ENCODE data around the gene DUSP21. TPM values are rescaled to one million over a fixed set of nuclear protein-coding genes. Genes with fewer than 3 reads are reported as not detected.
A peak's percentile ranks its signal among the peaks of the same experiment; 100 is the strongest.

DUSP21 gene
- polyA plus RNA-seq, 1 of the 3 experiments (the other 2 are of a cell fraction) = not detected

DNA sequence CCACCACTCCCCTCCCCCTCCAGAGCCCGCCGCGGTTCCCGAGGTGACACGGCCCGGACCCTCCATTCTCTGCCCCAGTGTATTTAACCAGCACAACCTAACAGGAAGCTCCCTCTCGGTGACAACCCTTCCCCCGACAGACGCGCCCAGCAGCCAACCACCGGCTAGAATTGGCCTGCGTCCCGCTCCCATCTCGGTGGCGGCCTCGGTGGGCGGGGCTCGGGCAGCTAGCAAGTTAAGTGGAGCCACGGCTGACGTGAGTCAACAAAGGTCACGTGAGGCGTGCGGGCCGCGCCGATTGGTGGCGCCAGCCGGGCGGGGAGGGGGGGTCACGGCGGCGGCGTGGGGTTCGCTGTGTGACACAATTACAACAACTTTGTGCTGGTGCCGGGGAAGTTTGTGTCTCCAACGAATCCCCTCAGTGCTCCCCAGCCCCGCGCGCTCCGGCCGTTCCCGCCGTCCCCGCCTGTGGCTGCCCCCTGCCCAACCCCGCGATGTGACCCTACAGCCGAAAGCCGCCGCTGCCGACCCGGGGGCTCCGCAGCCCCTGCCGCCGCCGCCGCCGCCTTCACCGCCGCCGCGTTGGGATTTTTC, 29.1 kb downstream of the DUSP21 start, which contains the start of gene KDM6A:
KDM6A (plus strand) TSS at position 368 of the 594 bp plus-strand sequence. CDS start 364 bp downstream, outside the sequence.
- POLR2A ChIA-PET = interaction anchor here (0.7 to 0.8 kb wide), 2 partner anchors 198 to 333 kb away, joined by 3 read pairs; no protein-coding TSS in a partner anchor
- 0% methylated on average over 3 of the region's 61 CpGs for WGBS (ENCODE audit: low lambda C conversion rate)
- DNase-seq = peak; percentile 98
- no peaks in the 10 kb centered on the region for H3K9me3 ChIP-seq
- peak within 1 kb of the TSS; percentile 87 to 92 for H3K4me3 ChIP-seq (ENCODE audit: low read depth in 2 of 2, low read length in 1 of 2)
- H3K27ac ChIP-seq (ENCODE audit: low read depth in 2 of 2, low read length in 1 of 2) = peak within 1 kb of the TSS; percentile 90 to 94
- peaks cover 65% of the 10 kb centered on the region for H3K79me2 ChIP-seq (ENCODE audit: insufficient read depth)
- peak within 1 kb of the TSS; percentile 81 for H2AFZ ChIP-seq (ENCODE audit: low read depth)
- peaks cover 0 to 4% of the 10 kb centered on the region in 2 experiments; a peak in 3 of 4 replicates for H3K4me1 ChIP-seq (ENCODE audit: control insufficient read depth in 1 of 2, insufficient read depth in 2 of 2, low read depth in 1 of 2, low read length in 1 of 2)
- H3K9me2 ChIP-seq = no peaks in the 10 kb centered on the region
- H3F3A ChIP-seq (replicated peaks; ENCODE audit: insufficient read depth) = peaks cover 10% of the 10 kb centered on the region
- CTCF ChIA-PET = interaction anchor here (0.7 kb wide), 1 partner anchor 140 kb away, joined by 3 read pairs; no protein-coding TSS in a partner anchor
- peaks cover 16% of the 10 kb centered on the region for H4K20me1 ChIP-seq (ENCODE audit: insufficient read depth)
- H3K4me2 ChIP-seq = peak within 1 kb of the TSS; percentile 84
- peaks cover 0 to 3% of the 10 kb centered on the region in 2 experiments for H3K36me3 ChIP-seq (replicated peaks in 1 of 2; ENCODE audit: control insufficient read depth in 1 of 2, insufficient read depth in 2 of 2, low read length in 1 of 2)
- H3K9ac ChIP-seq = peak within 1 kb of the TSS; percentile 96
- no peaks in the 10 kb centered on the region for H3K27me3 ChIP-seq (ENCODE audit: insufficient read depth)
- no peak for TF ChIP-seq EZH2phosphoT487 (IDR thresholded peaks at IDR 0.05; ENCODE audit: borderline replicate concordance, low read depth)
- no peak for TF ChIP-seq SMC3 (IDR thresholded peaks at IDR 0.05; ENCODE audit: low read depth, low read length)
- TF ChIP-seq MEF2A (IDR thresholded peaks at IDR 0.05; ENCODE audit: borderline replicate concordance, low read depth) = no peak
- TF ChIP-seq GABPA (IDR thresholded peaks at IDR 0.05; ENCODE audit: low read depth) = peak; percentile 76
- no peak for TF ChIP-seq RAD21 (IDR thresholded peaks at IDR 0.05; ENCODE audit: low read length)
- TF ChIP-seq, protein P1, sequence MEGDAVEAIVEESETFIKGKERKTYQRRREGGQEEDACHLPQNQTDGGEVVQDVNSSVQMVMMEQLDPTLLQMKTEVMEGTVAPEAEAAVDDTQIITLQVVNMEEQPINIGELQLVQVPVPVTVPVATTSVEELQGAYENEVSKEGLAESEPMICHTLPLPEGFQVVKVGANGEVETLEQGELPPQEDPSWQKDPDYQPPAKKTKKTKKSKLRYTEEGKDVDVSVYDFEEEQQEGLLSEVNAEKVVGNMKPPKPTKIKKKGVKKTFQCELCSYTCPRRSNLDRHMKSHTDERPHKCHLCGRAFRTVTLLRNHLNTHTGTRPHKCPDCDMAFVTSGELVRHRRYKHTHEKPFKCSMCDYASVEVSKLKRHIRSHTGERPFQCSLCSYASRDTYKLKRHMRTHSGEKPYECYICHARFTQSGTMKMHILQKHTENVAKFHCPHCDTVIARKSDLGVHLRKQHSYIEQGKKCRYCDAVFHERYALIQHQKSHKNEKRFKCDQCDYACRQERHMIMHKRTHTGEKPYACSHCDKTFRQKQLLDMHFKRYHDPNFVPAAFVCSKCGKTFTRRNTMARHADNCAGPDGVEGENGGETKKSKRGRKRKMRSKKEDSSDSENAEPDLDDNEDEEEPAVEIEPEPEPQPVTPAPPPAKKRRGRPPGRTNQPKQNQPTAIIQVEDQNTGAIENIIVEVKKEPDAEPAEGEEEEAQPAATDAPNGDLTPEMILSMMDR (IDR thresholded peaks at IDR 0.05) = no peak
- TF ChIP-seq RFX5 (IDR thresholded peaks at IDR 0.05; ENCODE audit: low read length) = peak; percentile 47; the same call in 1 of the 2 replicates
- TF ChIP-seq TEAD4 (IDR thresholded peaks at IDR 0.05; ENCODE audit: borderline replicate concordance, insufficient read depth) = no peak
- TF ChIP-seq, protein P2, sequence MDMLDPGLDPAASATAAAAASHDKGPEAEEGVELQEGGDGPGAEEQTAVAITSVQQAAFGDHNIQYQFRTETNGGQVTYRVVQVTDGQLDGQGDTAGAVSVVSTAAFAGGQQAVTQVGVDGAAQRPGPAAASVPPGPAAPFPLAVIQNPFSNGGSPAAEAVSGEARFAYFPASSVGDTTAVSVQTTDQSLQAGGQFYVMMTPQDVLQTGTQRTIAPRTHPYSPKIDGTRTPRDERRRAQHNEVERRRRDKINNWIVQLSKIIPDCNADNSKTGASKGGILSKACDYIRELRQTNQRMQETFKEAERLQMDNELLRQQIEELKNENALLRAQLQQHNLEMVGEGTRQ (IDR thresholded peaks at IDR 0.05; ENCODE audit: borderline replicate concordance, low read depth, low read length) = peak; percentile 88
- TF ChIP-seq YY1 (IDR thresholded peaks at IDR 0.05; ENCODE audit: low read depth) = no peak
- TF ChIP-seq, protein P3, sequence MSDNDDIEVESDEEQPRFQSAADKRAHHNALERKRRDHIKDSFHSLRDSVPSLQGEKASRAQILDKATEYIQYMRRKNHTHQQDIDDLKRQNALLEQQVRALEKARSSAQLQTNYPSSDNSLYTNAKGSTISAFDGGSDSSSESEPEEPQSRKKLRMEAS (IDR thresholded peaks at IDR 0.05; ENCODE audit: low read depth) = peak; percentile 54; the same call in 1 of the 2 replicates
- peak; percentile 63 for TF ChIP-seq MXI1 (IDR thresholded peaks at IDR 0.05; ENCODE audit: low read depth, low read length)
- 0 out of 2 replicates have a peak, but pooled peaks have one; percentile 43 for TF ChIP-seq FOXJ3 (CRISPR knock-in tag; IDR thresholded peaks at IDR 0.05)
- TF ChIP-seq, protein P4, sequence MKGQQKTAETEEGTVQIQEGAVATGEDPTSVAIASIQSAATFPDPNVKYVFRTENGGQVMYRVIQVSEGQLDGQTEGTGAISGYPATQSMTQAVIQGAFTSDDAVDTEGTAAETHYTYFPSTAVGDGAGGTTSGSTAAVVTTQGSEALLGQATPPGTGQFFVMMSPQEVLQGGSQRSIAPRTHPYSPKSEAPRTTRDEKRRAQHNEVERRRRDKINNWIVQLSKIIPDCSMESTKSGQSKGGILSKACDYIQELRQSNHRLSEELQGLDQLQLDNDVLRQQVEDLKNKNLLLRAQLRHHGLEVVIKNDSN (IDR thresholded peaks at IDR 0.05; ENCODE audit: borderline replicate concordance, low read depth) = peak; percentile 99
- TF ChIP-seq JUND (IDR thresholded peaks at IDR 0.05) = no peak
- TF ChIP-seq, protein P5, sequence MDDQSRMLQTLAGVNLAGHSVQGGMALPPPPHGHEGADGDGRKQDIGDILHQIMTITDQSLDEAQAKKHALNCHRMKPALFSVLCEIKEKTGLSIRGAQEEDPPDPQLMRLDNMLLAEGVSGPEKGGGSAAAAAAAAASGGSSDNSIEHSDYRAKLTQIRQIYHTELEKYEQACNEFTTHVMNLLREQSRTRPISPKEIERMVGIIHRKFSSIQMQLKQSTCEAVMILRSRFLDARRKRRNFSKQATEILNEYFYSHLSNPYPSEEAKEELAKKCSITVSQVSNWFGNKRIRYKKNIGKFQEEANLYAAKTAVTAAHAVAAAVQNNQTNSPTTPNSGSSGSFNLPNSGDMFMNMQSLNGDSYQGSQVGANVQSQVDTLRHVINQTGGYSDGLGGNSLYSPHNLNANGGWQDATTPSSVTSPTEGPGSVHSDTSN (IDR thresholded peaks at IDR 0.05) = peak; percentile 99
- no peak for TF ChIP-seq NRF1 (IDR thresholded peaks at IDR 0.05; ENCODE audit: low read depth, low read length)
- no peak for TF ChIP-seq RCOR1 (IDR thresholded peaks at IDR 0.05; ENCODE audit: low read length)
- TF ChIP-seq, protein P6, sequence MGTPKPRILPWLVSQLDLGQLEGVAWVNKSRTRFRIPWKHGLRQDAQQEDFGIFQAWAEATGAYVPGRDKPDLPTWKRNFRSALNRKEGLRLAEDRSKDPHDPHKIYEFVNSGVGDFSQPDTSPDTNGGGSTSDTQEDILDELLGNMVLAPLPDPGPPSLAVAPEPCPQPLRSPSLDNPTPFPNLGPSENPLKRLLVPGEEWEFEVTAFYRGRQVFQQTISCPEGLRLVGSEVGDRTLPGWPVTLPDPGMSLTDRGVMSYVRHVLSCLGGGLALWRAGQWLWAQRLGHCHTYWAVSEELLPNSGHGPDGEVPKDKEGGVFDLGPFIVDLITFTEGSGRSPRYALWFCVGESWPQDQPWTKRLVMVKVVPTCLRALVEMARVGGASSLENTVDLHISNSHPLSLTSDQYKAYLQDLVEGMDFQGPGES (IDR thresholded peaks at IDR 0.05; ENCODE audit: low read depth, low read length) = peak; percentile 56; the same call in 1 of the 2 replicates
- peak; percentile 14; the same call in 1 of the 2 replicates for TF ChIP-seq SIN3A (IDR thresholded peaks at IDR 0.05; ENCODE audit: borderline replicate concordance, low read depth, low read length)
- TF ChIP-seq, protein P7, sequence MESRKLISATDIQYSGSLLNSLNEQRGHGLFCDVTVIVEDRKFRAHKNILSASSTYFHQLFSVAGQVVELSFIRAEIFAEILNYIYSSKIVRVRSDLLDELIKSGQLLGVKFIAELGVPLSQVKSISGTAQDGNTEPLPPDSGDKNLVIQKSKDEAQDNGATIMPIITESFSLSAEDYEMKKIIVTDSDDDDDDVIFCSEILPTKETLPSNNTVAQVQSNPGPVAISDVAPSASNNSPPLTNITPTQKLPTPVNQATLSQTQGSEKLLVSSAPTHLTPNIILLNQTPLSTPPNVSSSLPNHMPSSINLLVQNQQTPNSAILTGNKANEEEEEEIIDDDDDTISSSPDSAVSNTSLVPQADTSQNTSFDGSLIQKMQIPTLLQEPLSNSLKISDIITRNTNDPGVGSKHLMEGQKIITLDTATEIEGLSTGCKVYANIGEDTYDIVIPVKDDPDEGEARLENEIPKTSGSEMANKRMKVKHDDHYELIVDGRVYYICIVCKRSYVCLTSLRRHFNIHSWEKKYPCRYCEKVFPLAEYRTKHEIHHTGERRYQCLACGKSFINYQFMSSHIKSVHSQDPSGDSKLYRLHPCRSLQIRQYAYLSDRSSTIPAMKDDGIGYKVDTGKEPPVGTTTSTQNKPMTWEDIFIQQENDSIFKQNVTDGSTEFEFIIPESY (IDR thresholded peaks at IDR 0.05; ENCODE audit: borderline replicate concordance, low read depth) = 0 out of 2 replicates have a peak, but pooled peaks have one; percentile 38
- TF ChIP-seq NFIC (IDR thresholded peaks at IDR 0.05; ENCODE audit: borderline replicate concordance) = no peak
- peak; percentile 66 for TF ChIP-seq POLR2AphosphoS5 (IDR thresholded peaks at IDR 0.05; ENCODE audit: low read depth, low read length)
- no peak for TF ChIP-seq RXRA (IDR thresholded peaks at IDR 0.05; ENCODE audit: borderline replicate concordance, low read depth)
- TF ChIP-seq FOXM1 (IDR thresholded peaks at IDR 0.05; ENCODE audit: low read depth) = no peak

All from SK-N-SH (cell line).